Left renal pelvis (tissue), 4 donors: ENCODE data around the gene KEL. TPM values are rescaled to one million over a fixed set of nuclear protein-coding genes. Genes with fewer than 3 reads are reported as not detected.

Experiments
- DNase-seq, 4 donors: peaks; one replicate each; pipeline ENCODE4 v3.0.0-alpha.2; 2013; ENCODE audit warnings: low read depth in 4 of 4, low spot score in 3 of 4
- polyA plus RNA-seq, 4 donors: library from polyadenylated mRNA; unstranded; fragments of 120-200 nt; gene quantifications; one replicate each; pipeline ENCODE4 v1.2.1, GENCODE V29; 2013; ENCODE audit not compliant: insufficient read length in 4 of 4

KEL gene
- polyA plus RNA-seq, 4 donors = 1.1 to 3.8 (median 3.3) TPM

GRCh38 chr7:142904128-142904527 is 58.0 kb downstream of the KEL start:
- DNase-seq = no peak

- DNase-seq = no peak
Observed at GRCh38 chr7:142901426-142902259, 60.5 kb downstream of the KEL start.

- no peak for DNase-seq
Observed at GRCh38 chr7:142899661-142900060, 62.5 kb downstream of the KEL start.

GRCh38 chr7:142898377-142899170 is 63.6 kb downstream of the KEL start:
- no peak for DNase-seq

- DNase-seq = no peak
Observed at GRCh38 chr7:142897691-142898090, 64.5 kb downstream of the KEL start.

GRCh38 chr7:142896741-142897379 is 65.3 kb downstream of the KEL start:
- DNase-seq = no peak

- no peak for DNase-seq
Observed at GRCh38 chr7:142896151-142896550, 66.0 kb downstream of the KEL start.

GRCh38 chr7:142894985-142895593 is 67.1 kb downstream of the KEL start:
- DNase-seq = no peak

GRCh38 chr7:142894112-142894984 is 67.8 kb downstream of the KEL start:
- no peak for DNase-seq

- DNase-seq = no peak
Observed at GRCh38 chr7:142892951-142893350, 69.2 kb downstream of the KEL start.

GRCh38 chr7:142891490-142892082 is 70.6 kb downstream of the KEL start:
- DNase-seq = no peak

Other genes with a start within 250 kb of the KEL start
- gene PRSS1, start 212.9 kb downstream of the KEL start, polyA plus RNA-seq = not detected
- not detected for gene PRSS2, start 191.4 kb downstream of the KEL start, polyA plus RNA-seq
- 10 to 100 TPM; 18.9 to 29.6 (median 20.7) TPM for gene EPHB6, start 107.3 kb downstream of the KEL start, polyA plus RNA-seq
- gene TRPV6, start 76.6 kb downstream of the KEL start, polyA plus RNA-seq = 10 to 100 TPM in 2 of 4 donors, 1 to 10 TPM in 1, under 1 TPM in 1; 0.31 to 18.5 (median 11.3) TPM
- gene TRPV5, start 28.6 kb downstream of the KEL start, polyA plus RNA-seq = 1 to 10 TPM in 2 of 4 donors, under 1 TPM in 2; 0.05 to 1.8 (median 1.2) TPM
- under 1 TPM; 0.21 to 0.99 (median 0.47) TPM for gene LLCFC1, start 22.9 kb downstream of the KEL start, polyA plus RNA-seq
- not detected for gene OR9A2, start 64.8 kb upstream of the KEL start, polyA plus RNA-seq
- gene OR6V1, start 90.0 kb upstream of the KEL start, polyA plus RNA-seq = not detected
- not detected for gene PIP, start 169.7 kb upstream of the KEL start, polyA plus RNA-seq
- not detected for gene TAS2R39, start 221.1 kb upstream of the KEL start, polyA plus RNA-seq